Loucy (cell line): ENCODE data around the gene EDARADD.

ENCODE experiments used
- H2AFZ ChIP-seq: fragments of 200-600 bp; sonication (generic); 2 replicates; pipeline ENCODE4 v1.6.0; 2016; ENCODE audit warnings: antibody characterized with exemption, mild to moderate bottlenecking, low read length, moderate library complexity
- H3F3A ChIP-seq: fragments of 200-600 bp; 2 replicates; pipeline ENCODE4 v1.6.0; 2016; ENCODE audit warnings: antibody characterized with exemption, low read depth, mild to moderate bottlenecking
- H3K27me3 ChIP-seq: fragments of 200-600 bp; sonication (generic); 2 replicates; pipeline ENCODE4 v1.6.1; 2014; ENCODE audit warnings: low read length, mild to moderate bottlenecking; ENCODE audit not compliant: insufficient read depth, poor library complexity, severe bottlenecking
- H3K36me3 ChIP-seq: fragments of 200-600 bp; sonication (generic); 2 replicates; pipeline ENCODE4 v1.6.1; 2016; ENCODE audit warnings: low read length; ENCODE audit not compliant: insufficient read depth
- H3K4me1 ChIP-seq: fragments of 200-600 bp; sonication (generic); 2 replicates; pipeline ENCODE4 v1.5.1; 2014; ENCODE audit warnings: low read length, mild to moderate bottlenecking; ENCODE audit not compliant: insufficient read depth, poor library complexity, severe bottlenecking
- H3K4me2 ChIP-seq: fragments of 200-600 bp; sonication (generic); 2 replicates; pipeline ENCODE4 v1.6.0; 2014; ENCODE audit warnings: antibody characterized with exemption, low read length, low read depth, mild to moderate bottlenecking; ENCODE audit not compliant: poor library complexity, severe bottlenecking
- H3K4me3 ChIP-seq: fragments of 200-600 bp; sonication (generic); 2 replicates; pipeline ENCODE4 v1.5.1; 2014; ENCODE audit warnings: low read length, mild to moderate bottlenecking, mixed read lengths; ENCODE audit not compliant: poor library complexity, severe bottlenecking
- H3K79me2 ChIP-seq: fragments of 200-600 bp; sonication (generic); 2 replicates; pipeline ENCODE4 v1.6.1; 2014; ENCODE audit warnings: low read length; ENCODE audit not compliant: insufficient read depth
- H3K9ac ChIP-seq: fragments of 200-600 bp; sonication (generic); 2 replicates; pipeline ENCODE4 v1.6.0; 2014; ENCODE audit warnings: mild to moderate bottlenecking, low read depth, low read length, moderate library complexity; ENCODE audit not compliant: poor library complexity, severe bottlenecking
- H3K9me2 ChIP-seq: fragments of 200-600 bp; sonication (generic); replicated peaks from 2 replicates; pipeline ENCODE4 v1.6.1; 2016; ENCODE audit warnings: low read depth, low read length, mixed read lengths
- H3K9me3 ChIP-seq: fragments of 200-600 bp; sonication (generic); 2 replicates; pipeline ENCODE4 v1.6.1; 2014; ENCODE audit warnings: mild to moderate bottlenecking, antibody characterized with exemption, low read length, low read depth; ENCODE audit not compliant: insufficient read depth
- H4K20me1 ChIP-seq: fragments of 200-600 bp; sonication (generic); 2 replicates; pipeline ENCODE4 v1.6.0; 2014; ENCODE audit warnings: antibody characterized with exemption, low read length, mild to moderate bottlenecking; ENCODE audit not compliant: insufficient read depth, poor library complexity, severe bottlenecking
- CTCF ChIP-seq: fragments of 200-600 bp; sonication (generic); conservative IDR thresholded peaks from 2 replicates; pipeline ENCODE4 v1.5.1; 2014; ENCODE audit warnings: mild to moderate bottlenecking, antibody characterized with exemption, low read length
- EZH2phosphoT487 ChIP-seq: fragments of 200-600 bp; IDR thresholded peaks from 2 replicates; pipeline ENCODE4 v1.6.1; 2018; ENCODE audit warnings: antibody characterized with exemption, mild to moderate bottlenecking, moderate library complexity, borderline replicate concordance

Gene EDARADD

DNA sequence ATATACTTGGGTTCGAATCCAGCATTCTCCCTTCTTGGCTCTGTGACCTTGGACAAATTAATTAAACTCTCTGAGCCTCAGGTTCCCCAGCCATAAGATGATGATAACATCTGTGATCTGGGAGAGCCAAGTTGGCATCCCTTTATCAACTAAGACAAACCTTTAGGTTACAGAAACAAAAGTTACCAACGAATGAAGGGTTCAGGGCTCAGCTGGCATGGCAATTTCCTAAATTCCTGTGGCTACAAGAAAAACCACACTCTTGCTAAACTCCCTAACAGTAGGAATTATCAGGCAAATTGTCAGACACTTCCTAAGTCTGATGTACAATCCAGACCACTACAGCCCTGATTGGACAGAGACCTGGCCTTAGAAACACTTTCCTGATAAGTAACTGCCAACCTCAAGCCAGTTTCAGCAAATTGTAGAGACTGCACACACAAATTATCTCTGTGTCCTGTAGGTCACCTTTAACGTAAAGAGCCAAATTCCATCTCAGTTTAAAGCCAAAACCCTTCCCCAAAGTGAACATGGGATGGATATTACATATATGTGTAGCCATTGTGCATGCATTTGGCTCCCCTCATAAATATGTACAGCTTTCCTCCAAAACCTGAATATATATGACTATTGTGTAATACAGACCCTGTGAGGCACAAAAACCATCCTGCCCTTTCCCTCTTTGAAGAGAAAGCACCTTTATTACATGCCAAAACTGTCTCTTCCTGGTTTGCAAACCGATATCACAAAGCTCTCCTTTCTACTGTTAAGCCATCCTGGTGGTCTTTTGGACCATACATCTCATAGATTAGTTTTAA, 39.5 kb upstream of the EDARADD start:
- H3K9ac ChIP-seq = no peak overlapping the region
- H3K4me2 ChIP-seq = no peak overlapping the region
- TF ChIP-seq EZH2phosphoT487 (no peak), CTCF (no peak)
- H3K79me2 ChIP-seq = no peaks in the 10 kb centered on the region
- H3K4me3 ChIP-seq = no peak overlapping the region
- H3F3A ChIP-seq = no peaks in the 10 kb centered on the region
- no peaks in the 10 kb centered on the region for H4K20me1 ChIP-seq
- H3K4me1 ChIP-seq = peaks cover 4% of the 10 kb centered on the region
- H3K36me3 ChIP-seq = no peaks in the 10 kb centered on the region
- H3K9me3 ChIP-seq = 0 out of 2 replicates have a peak, but pooled peaks cover 3% of the 10 kb centered on the region
- no peaks in the 10 kb centered on the region for H3K9me2 ChIP-seq
- H3K27me3 ChIP-seq = no peaks in the 10 kb centered on the region
- no peak overlapping the region for H2AFZ ChIP-seq

- H3K9me2 ChIP-seq = no peaks in the 10 kb centered on the region
- no peaks in the 10 kb centered on the region for H4K20me1 ChIP-seq
- peaks cover 4% of the 10 kb centered on the region for H3K4me1 ChIP-seq
- no peaks in the 10 kb centered on the region for H3F3A ChIP-seq
- no peaks in the 10 kb centered on the region for H3K27me3 ChIP-seq
- no peak overlapping the region for H2AFZ ChIP-seq
- 0 out of 2 replicates have a peak, but pooled peaks cover 3% of the 10 kb centered on the region for H3K9me3 ChIP-seq
- no peak overlapping the region for H3K9ac ChIP-seq
- TF ChIP-seq EZH2phosphoT487 (no peak), CTCF (no peak)
- no peak overlapping the region for H3K4me2 ChIP-seq
- no peak overlapping the region for H3K4me3 ChIP-seq
- H3K79me2 ChIP-seq = no peaks in the 10 kb centered on the region
- H3K36me3 ChIP-seq = no peaks in the 10 kb centered on the region
These were observed 37.9 kb upstream of the EDARADD start for GRCh38 chr1:236356141-236356540.

- H4K20me1 ChIP-seq = no peaks in the 10 kb centered on the region
- H3K9me2 ChIP-seq = no peaks in the 10 kb centered on the region
- no peaks in the 10 kb centered on the region for H3K79me2 ChIP-seq
- H3K4me3 ChIP-seq = no peak overlapping the region
- H3K4me2 ChIP-seq = no peak overlapping the region
- H3F3A ChIP-seq = no peaks in the 10 kb centered on the region
- no peaks in the 10 kb centered on the region for H3K36me3 ChIP-seq
- TF ChIP-seq EZH2phosphoT487 = no peak
- no peak for TF ChIP-seq CTCF
- H3K9ac ChIP-seq = no peak overlapping the region
- H3K9me3 ChIP-seq = 0 out of 2 replicates have a peak, but pooled peaks cover 3% of the 10 kb centered on the region
- no peaks in the 10 kb centered on the region for H3K4me1 ChIP-seq
- no peaks in the 10 kb centered on the region for H3K27me3 ChIP-seq
- no peak overlapping the region for H2AFZ ChIP-seq
These were observed 32.0 kb upstream of the EDARADD start for GRCh38 chr1:236361909-236362590.
